Loucy (cell line): Measurements from ENCODE around the gene PPP2R2B.

ENCODE experiments used
- EZH2phosphoT487 ChIP-seq: fragments of 200-600 bp; IDR thresholded peaks from 2 replicates; pipeline ENCODE4 v1.6.1; 2018; ENCODE audit warnings: antibody characterized with exemption, mild to moderate bottlenecking, moderate library complexity, borderline replicate concordance
- TF ChIP-seq, protein P1 (sequence below): fragments of 200-600 bp; sonication (generic); conservative IDR thresholded peaks from 2 replicates; pipeline ENCODE4 v1.5.1; 2014; ENCODE audit warnings: mild to moderate bottlenecking, antibody characterized with exemption, low read length

DNA sequence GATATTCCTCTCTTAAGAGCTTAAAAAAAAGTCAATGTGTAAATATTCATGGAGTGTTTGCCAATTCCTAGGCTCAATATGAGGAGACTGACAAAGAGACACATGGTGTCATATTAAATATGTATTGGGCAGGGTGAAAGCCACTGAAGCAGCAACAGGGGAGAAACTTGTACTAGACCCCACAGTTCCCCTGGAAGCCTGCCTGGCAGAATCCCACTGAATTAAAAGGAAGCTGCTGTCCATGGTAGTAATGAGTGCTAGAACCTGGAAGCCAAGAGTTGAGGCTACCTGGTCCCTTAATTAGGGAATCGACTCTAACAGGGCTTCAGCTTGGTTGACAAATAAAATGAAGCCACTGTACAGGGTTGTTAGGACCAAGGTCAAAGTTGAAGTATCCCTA, 233.2 kb downstream of the PPP2R2B start:
- TF ChIP-seq, protein P1, sequence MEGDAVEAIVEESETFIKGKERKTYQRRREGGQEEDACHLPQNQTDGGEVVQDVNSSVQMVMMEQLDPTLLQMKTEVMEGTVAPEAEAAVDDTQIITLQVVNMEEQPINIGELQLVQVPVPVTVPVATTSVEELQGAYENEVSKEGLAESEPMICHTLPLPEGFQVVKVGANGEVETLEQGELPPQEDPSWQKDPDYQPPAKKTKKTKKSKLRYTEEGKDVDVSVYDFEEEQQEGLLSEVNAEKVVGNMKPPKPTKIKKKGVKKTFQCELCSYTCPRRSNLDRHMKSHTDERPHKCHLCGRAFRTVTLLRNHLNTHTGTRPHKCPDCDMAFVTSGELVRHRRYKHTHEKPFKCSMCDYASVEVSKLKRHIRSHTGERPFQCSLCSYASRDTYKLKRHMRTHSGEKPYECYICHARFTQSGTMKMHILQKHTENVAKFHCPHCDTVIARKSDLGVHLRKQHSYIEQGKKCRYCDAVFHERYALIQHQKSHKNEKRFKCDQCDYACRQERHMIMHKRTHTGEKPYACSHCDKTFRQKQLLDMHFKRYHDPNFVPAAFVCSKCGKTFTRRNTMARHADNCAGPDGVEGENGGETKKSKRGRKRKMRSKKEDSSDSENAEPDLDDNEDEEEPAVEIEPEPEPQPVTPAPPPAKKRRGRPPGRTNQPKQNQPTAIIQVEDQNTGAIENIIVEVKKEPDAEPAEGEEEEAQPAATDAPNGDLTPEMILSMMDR = no peak
- no peak for TF ChIP-seq EZH2phosphoT487
